Neural progenitor cell (in vitro differentiated cells): Measurements from ENCODE around the gene SLC25A22. TPM values are rescaled to one million over a fixed set of nuclear protein-coding genes. Genes with fewer than 3 reads are reported as not detected.

ENCODE experiments used
- DNase-seq: peaks from one replicate; pipeline ENCODE4 v3.0.0-alpha.2; 2016; ENCODE audit warnings: low spot score
- H2AFZ ChIP-seq: fragments of 200-600 bp; sonication (generic); replicated peaks from 2 replicates; pipeline ENCODE4 v1.6.1; 2016; ENCODE audit warnings: antibody characterized with exemption
- H3F3A ChIP-seq: fragments of 200-600 bp; sonication (generic); 2 replicates; pipeline ENCODE4 v1.6.1; 2016; ENCODE audit warnings: antibody characterized with exemption, low read depth
- H3K27ac ChIP-seq: fragments of 200-600 bp; sonication (generic); 2 replicates; pipeline ENCODE4 v1.5.1; 2016; ENCODE audit warnings: mild to moderate bottlenecking
- H3K27me3 ChIP-seq: fragments of 200-600 bp; sonication (generic); 2 replicates; pipeline ENCODE4 v1.6.1; 2016; ENCODE audit warnings: mild to moderate bottlenecking, moderate library complexity
- H3K36me3 ChIP-seq: fragments of 200-600 bp; sonication (generic); 2 replicates; pipeline ENCODE4 v1.5.1; 2016
- H3K4me1 ChIP-seq: fragments of 200-600 bp; sonication (generic); 2 replicates; pipeline ENCODE4 v1.6.1; 2016; ENCODE audit warnings: mixed run types
- H3K4me2 ChIP-seq: fragments of 200-600 bp; sonication (generic); 2 replicates; pipeline ENCODE4 v1.6.1; 2016
- H3K4me3 ChIP-seq: fragments of 200-600 bp; sonication (generic); 2 replicates; pipeline ENCODE4 v1.5.1; 2016
- H3K79me2 ChIP-seq: fragments of 200-600 bp; sonication (generic); 2 replicates; pipeline ENCODE4 v1.6.1; 2016; ENCODE audit warnings: low read depth
- H3K9ac ChIP-seq: fragments of 200-600 bp; sonication (generic); 2 replicates; pipeline ENCODE4 v1.6.1; 2016
- H3K9me3 ChIP-seq: fragments of 200-600 bp; sonication (generic); 2 replicates; pipeline ENCODE4 v1.5.1; 2016; ENCODE audit warnings: low read depth
- H4K20me1 ChIP-seq: fragments of 200-600 bp; sonication (generic); 2 replicates; pipeline ENCODE4 v1.6.1; 2016; ENCODE audit warnings: low read depth
- H3K27ac Mint-ChIP-seq: 3 replicates; pipeline ENCODE4 v1.8.0; 2021; ENCODE audit warnings: mixed read lengths
- H3K27me3 Mint-ChIP-seq: 2 replicates; pipeline ENCODE4 v1.8.0; 2022; ENCODE audit warnings: low read depth, mild to moderate bottlenecking, inconsistent platforms, moderate library complexity, mixed read lengths; ENCODE audit not compliant: insufficient read depth
- H3K36me3 Mint-ChIP-seq: 3 replicates; pipeline ENCODE4 v1.8.0; 2021; ENCODE audit warnings: mixed read lengths
- H3K4me1 Mint-ChIP-seq: 3 replicates; pipeline ENCODE4 v1.8.0; 2021; ENCODE audit warnings: mixed read lengths
- H3K4me3 Mint-ChIP-seq: 3 replicates; pipeline ENCODE4 v1.8.0; 2021; ENCODE audit warnings: mild to moderate bottlenecking, moderate library complexity, mixed read lengths
- H3K9me3 Mint-ChIP-seq: 3 replicates; pipeline ENCODE4 v1.8.0; 2020; ENCODE audit warnings: mixed read lengths
- EZH2 ChIP-seq: fragments of 200-600 bp; sonication (generic); IDR thresholded peaks from 2 replicates; pipeline ENCODE4 v1.6.1; 2017; ENCODE audit warnings: antibody characterized with exemption, mild to moderate bottlenecking, moderate library complexity
- EZH2phosphoT487 ChIP-seq: fragments of 200-600 bp; sonication (generic); IDR thresholded peaks from 2 replicates; pipeline ENCODE4 v1.6.1; 2017; ENCODE audit warnings: antibody characterized with exemption
- total RNA-seq: library from RNA; depleted of rRNA; stranded (reverse); fragments of >200 nt; gene quantifications from 2 replicates; pipeline ENCODE4 v1.2.3, GENCODE V29; 2015; ENCODE audit warnings: low replicate concordance
- TF ChIP-seq, protein P1 (sequence below): fragments of 200-600 bp; sonication (generic); IDR thresholded peaks from 2 replicates; pipeline ENCODE4 v1.5.1; 2017; ENCODE audit warnings: antibody characterized with exemption, mild to moderate bottlenecking

Gene SLC25A22
- total RNA-seq, 1 donor from 2014 or later: 11.0 TPM

DNA sequence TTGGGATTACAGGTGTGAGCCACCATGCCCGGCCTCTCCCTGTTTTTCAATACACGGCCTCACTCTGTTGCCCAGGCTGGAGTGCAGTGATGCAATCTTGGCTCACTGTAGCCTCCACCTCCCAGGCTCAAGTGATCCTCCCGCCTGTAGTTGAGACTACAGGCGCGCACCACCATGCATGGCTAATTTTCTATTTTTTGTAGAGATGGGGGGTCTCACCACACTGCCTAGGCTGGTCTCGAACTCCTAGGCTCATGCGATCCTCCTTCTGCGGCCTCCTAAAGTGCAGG lies 32.3 kb downstream of the SLC25A22 start:
- no peak overlapping the region for H3K27ac ChIP-seq
- peaks cover 6% of the 10 kb centered on the region for H3K27me3 Mint-ChIP-seq

DNA sequence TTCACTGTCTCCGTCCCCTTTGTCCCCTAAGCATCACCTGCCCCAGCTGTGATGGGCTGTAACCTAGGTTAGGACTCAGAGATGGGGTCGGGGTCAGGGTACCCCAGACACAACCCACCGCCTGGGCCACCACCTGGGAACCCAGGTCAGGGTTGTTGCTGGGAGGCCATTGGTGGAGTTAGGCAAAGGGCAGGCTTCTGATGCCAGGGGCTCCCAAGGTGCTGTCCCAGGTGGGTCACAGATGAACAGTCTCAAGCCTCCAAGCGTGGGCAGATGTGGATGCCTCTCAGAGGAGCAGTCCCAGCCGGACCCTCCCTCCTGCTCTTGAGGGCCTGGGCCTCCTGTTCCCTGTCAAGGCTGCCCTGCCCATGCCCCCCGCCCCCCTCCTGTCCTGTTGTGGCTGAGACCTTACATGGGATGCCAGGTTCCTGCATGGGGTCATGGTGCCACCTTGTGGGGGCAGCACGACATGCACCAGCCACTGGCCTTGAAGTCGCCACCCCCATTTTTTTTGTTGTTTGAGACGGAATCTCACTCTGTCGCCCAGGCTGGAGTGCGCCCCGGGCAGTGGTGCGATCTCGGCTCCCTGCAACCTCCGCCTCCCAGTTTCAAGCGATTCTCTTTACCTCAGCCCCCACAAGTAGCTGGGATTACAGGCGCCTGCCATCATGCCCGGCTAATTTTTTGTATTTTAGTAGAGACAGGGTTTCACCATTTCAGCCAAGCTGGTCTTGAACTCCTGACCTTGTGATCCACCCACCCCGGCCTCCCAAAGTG lies 32.9 kb downstream of the SLC25A22 start:
- no peaks in the 10 kb centered on the region for H3K4me1 Mint-ChIP-seq
- Histone ChIP-seq H3K4me2 (no peak overlapping the region), H2AFZ (no peak overlapping the region), H3K4me1 (no peaks in the 10 kb centered on the region), H3K27ac (no peak overlapping the region), H3K27me3 (no peaks in the 10 kb centered on the region), H3F3A (peaks cover 35% of the 10 kb centered on the region), H3K9me3 (no peaks in the 10 kb centered on the region), H3K79me2 (no peaks in the 10 kb centered on the region), H3K4me3 (no peak overlapping the region), H3K9ac (no peak overlapping the region), H4K20me1 (peaks cover 33% of the 10 kb centered on the region), H3K36me3 (no peaks in the 10 kb centered on the region)
- H3K27ac Mint-ChIP-seq: no peak overlapping the region
- DNase-seq: peak; percentile 72
- peaks cover 15% of the 10 kb centered on the region for H3K36me3 Mint-ChIP-seq
- H3K4me3 Mint-ChIP-seq: no peak overlapping the region
- no peaks in the 10 kb centered on the region for H3K9me3 Mint-ChIP-seq
- H3K27me3 Mint-ChIP-seq: peaks cover 6% of the 10 kb centered on the region
- TF ChIP-seq, protein P1, sequence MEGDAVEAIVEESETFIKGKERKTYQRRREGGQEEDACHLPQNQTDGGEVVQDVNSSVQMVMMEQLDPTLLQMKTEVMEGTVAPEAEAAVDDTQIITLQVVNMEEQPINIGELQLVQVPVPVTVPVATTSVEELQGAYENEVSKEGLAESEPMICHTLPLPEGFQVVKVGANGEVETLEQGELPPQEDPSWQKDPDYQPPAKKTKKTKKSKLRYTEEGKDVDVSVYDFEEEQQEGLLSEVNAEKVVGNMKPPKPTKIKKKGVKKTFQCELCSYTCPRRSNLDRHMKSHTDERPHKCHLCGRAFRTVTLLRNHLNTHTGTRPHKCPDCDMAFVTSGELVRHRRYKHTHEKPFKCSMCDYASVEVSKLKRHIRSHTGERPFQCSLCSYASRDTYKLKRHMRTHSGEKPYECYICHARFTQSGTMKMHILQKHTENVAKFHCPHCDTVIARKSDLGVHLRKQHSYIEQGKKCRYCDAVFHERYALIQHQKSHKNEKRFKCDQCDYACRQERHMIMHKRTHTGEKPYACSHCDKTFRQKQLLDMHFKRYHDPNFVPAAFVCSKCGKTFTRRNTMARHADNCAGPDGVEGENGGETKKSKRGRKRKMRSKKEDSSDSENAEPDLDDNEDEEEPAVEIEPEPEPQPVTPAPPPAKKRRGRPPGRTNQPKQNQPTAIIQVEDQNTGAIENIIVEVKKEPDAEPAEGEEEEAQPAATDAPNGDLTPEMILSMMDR: peak; percentile 62
- no peak for TF ChIP-seq EZH2

More for the DNA sequence above, 32.3 kb downstream of the SLC25A22 start:
- no peak overlapping the region for H3K9ac ChIP-seq
- peaks cover 35% of the 10 kb centered on the region for H3F3A ChIP-seq
- no peak overlapping the region for H3K4me2 ChIP-seq
- no peak overlapping the region for H3K4me3 Mint-ChIP-seq
- DNase-seq: no peak
- H3K4me1 ChIP-seq: no peaks in the 10 kb centered on the region
- no peaks in the 10 kb centered on the region for H3K36me3 ChIP-seq
- H3K27me3 ChIP-seq: no peaks in the 10 kb centered on the region
- H3K36me3 Mint-ChIP-seq: peaks cover 15% of the 10 kb centered on the region
- no peaks in the 10 kb centered on the region for H3K9me3 ChIP-seq
- H3K4me1 Mint-ChIP-seq: no peaks in the 10 kb centered on the region
- no peak overlapping the region for H3K4me3 ChIP-seq
- no peaks in the 10 kb centered on the region for H3K9me3 Mint-ChIP-seq
- no peak overlapping the region for H2AFZ ChIP-seq
- H3K79me2 ChIP-seq: no peaks in the 10 kb centered on the region
- H3K27ac Mint-ChIP-seq: no peak overlapping the region
- H4K20me1 ChIP-seq: peaks cover 38% of the 10 kb centered on the region
- TF ChIP-seq EZH2: no peak
- TF ChIP-seq EZH2phosphoT487: no peak
- TF ChIP-seq, protein P1: no peak

DNA sequence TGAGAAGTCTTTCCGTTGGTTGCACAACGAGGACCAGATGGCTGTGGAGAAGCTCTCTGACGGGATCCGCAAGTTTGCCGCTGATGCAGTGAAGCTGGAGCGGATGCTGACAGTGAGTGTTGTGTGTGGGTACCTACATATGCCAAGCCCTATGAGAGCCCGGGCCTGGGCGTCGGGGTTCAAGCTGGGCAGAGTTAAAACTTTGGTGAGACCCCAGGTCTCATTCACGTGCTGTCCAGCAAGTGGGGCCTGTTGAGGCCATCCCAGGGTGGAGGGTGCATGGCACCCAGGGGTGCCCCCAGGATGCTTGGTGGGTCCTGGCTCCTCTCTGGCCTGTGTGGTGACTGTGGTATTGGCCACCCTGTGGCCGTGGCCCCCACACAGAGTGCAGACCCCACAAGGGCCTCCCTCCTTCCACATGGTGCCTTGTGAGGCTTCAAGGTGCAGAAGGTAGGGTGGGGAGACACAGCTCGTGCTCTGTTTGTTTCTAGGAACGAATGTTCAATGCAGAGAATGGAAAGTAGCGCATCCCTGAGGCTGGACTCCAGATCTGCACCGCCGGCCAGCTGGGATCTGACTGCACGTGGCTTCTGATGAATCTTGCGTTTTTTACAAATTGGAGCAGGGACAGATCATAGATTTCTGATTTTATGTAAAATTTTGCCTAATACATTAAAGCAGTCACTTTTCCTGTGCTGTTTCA lies 33.6 kb downstream of the SLC25A22 start:
- Histone ChIP-seq H3K4me1 (no peaks in the 10 kb centered on the region), H3K4me2 (no peak overlapping the region), H3K4me3 (no peak overlapping the region), H3K9ac (no peak overlapping the region), H3K36me3 (no peaks in the 10 kb centered on the region), H3K9me3 (no peaks in the 10 kb centered on the region), H3K79me2 (no peaks in the 10 kb centered on the region), H3K27ac (no peak overlapping the region), H3K27me3 (no peaks in the 10 kb centered on the region), H2AFZ (no peak overlapping the region), H4K20me1 (peaks cover 31% of the 10 kb centered on the region), H3F3A (peaks cover 37% of the 10 kb centered on the region)
- DNase-seq: no peak
- Mint-ChIP-seq H3K27me3 (peaks cover 6% of the 10 kb centered on the region), H3K9me3 (no peaks in the 10 kb centered on the region), H3K36me3 (peaks cover 15% of the 10 kb centered on the region), H3K4me3 (peak overlapping the region; percentile 22), H3K4me1 (no peaks in the 10 kb centered on the region), H3K27ac (no peak overlapping the region)
- TF ChIP-seq EZH2: no peak
- TF ChIP-seq, protein P1: no peak
- no peak for TF ChIP-seq EZH2phosphoT487
